ENCODE results near the gene DNAH7. TPM values are rescaled to one million over a fixed set of nuclear protein-coding genes. Genes with fewer than 3 reads are reported as not detected.
"Not testable (repeated sequence)": the region's sequence is repeated elsewhere in the genome, so short reads cannot be mapped to it uniquely, and the experiment has no call there.

Gene DNAH7
- total RNA-seq, 1 donor = 0.10 TPM

GRCh38 chr2:195692531-195692930 lies 376.1 kb downstream of the DNAH7 start:
- H3K27me3 ChIP-seq (ENCODE audit: insufficient read depth, low read length); H3K9me3 ChIP-seq (ENCODE audit: low read depth, low read length); H3K4me1 ChIP-seq (ENCODE audit: insufficient read depth, low read length); H3K4me3 ChIP-seq (ENCODE audit: low read length): not testable (repeated sequence)

Other genes starting within 250 kb of the DNAH7 start
- 688 TPM for gene STK17B, start 102.7 kb upstream of the DNAH7 start, total RNA-seq